IMR-90 (cell line): ENCODE measurements around the gene ZNF595. TPM values are rescaled to one million over a fixed set of nuclear protein-coding genes. Genes with fewer than 3 reads are reported as not detected.

Experiments
- ATAC-seq: fragments of 200-7000 bp; cut with Tn5 transposase; 2 replicates; pipeline ENCODE4 v1.9.1; 2020; ENCODE audit warnings: low read depth, mild to moderate bottlenecking, moderate library complexity
- BruUV-seq: library from RNA; stranded (reverse); fragments of 400-500 nt; replicated peaks from 2 replicates; lab custom pipeline; 2021; lab: Mats Ljungman, UMichigan
- CTCF ChIA-PET: fragments of 300-600 bp; formaldehyde crosslinking; extraction: SDS; loops from one replicate; lab custom pipeline; 2021; ENCODE audit warnings: antibody characterized with exemption; lab: Yijun Ruan, JAX
- POLR2A ChIA-PET: fragments of 300-600 bp; sonication (Branson Sonifier 250); formaldehyde crosslinking; loops from one replicate; lab custom pipeline; 2022; ENCODE audit warnings: antibody characterized with exemption; ENCODE audit not compliant: unreplicated experiment; lab: Charles Lee
- DNase-seq: peaks from one replicate; pipeline ENCODE4 v3.0.0; 2013
- H2AFZ ChIP-seq: replicated peaks from 2 replicates; pipeline ENCODE3; 2013; ENCODE audit warnings: low read length, mild to moderate bottlenecking; ENCODE audit not compliant: poor library complexity
- H2AK5ac ChIP-seq: 2 replicates; pipeline ENCODE4 v1.6.1; 2013; ENCODE audit warnings: low read depth, low read length, inconsistent platforms
- H2AK9ac ChIP-seq: replicated peaks from 2 replicates; pipeline ENCODE3; 2013; ENCODE audit warnings: mild to moderate bottlenecking, low read depth, low read length, moderate library complexity; ENCODE audit not compliant: poor library complexity
- H2BK120ac ChIP-seq: 2 replicates; pipeline ENCODE4 v1.6.1; 2013; ENCODE audit warnings: low read depth, low read length, inconsistent platforms
- H2BK15ac ChIP-seq: 3 replicates; pipeline ENCODE4 v1.6.1; 2013; ENCODE audit warnings: low read depth, low read length, inconsistent platforms
- H2BK20ac ChIP-seq: 2 replicates; pipeline ENCODE4 v1.6.1; 2013; ENCODE audit warnings: low read depth, mild to moderate bottlenecking, inconsistent platforms, low read length, moderate library complexity
- H2BK5ac ChIP-seq: 2 replicates; pipeline ENCODE4 v1.6.1; 2013; ENCODE audit warnings: mild to moderate bottlenecking, low read depth, low read length, inconsistent platforms; ENCODE audit not compliant: poor library complexity, severe bottlenecking
- H3K14ac ChIP-seq: replicated peaks from 2 replicates; pipeline ENCODE4 v1.6.1; 2013; ENCODE audit warnings: low read depth, low read length, inconsistent platforms
- H3K18ac ChIP-seq: 2 replicates; pipeline ENCODE4 v1.6.1; 2013; ENCODE audit warnings: low read depth, low read length, control low read depth
- H3K23ac ChIP-seq: 2 replicates; pipeline ENCODE4 v1.6.1; 2013; ENCODE audit warnings: low read depth, low read length, inconsistent platforms
- H3K27ac ChIP-seq: 2 replicates; pipeline ENCODE4 v1.5.1; 2013; ENCODE audit warnings: mild to moderate bottlenecking, control low read depth, low read length; ENCODE audit not compliant: insufficient read depth
- H3K27me3 ChIP-seq: 2 replicates; pipeline ENCODE4 v1.6.1; 2013; ENCODE audit warnings: low read length; ENCODE audit not compliant: control insufficient read depth, insufficient read depth
- H3K36me3 ChIP-seq: 2 replicates; pipeline ENCODE4 v1.6.1; 2013; ENCODE audit warnings: low read length, mixed read lengths; ENCODE audit not compliant: control insufficient read depth, insufficient read depth
- H3K4ac ChIP-seq: 2 replicates; pipeline ENCODE4 v1.6.1; 2013; ENCODE audit warnings: low read depth, low read length, inconsistent platforms
- H3K4me1 ChIP-seq: 2 replicates; pipeline ENCODE4 v1.6.1; 2013; ENCODE audit warnings: low read length, mixed read lengths; ENCODE audit not compliant: control insufficient read depth, insufficient read depth
- H3K4me2 ChIP-seq: 2 replicates; pipeline ENCODE4 v1.6.1; 2013; ENCODE audit warnings: low read depth, mild to moderate bottlenecking, control low read depth, low read length, moderate library complexity
- H3K4me3 ChIP-seq: 2 replicates; pipeline ENCODE4 v1.5.1; 2013; ENCODE audit warnings: low read depth, mild to moderate bottlenecking, control low read depth, low read length, moderate library complexity; ENCODE audit not compliant: insufficient read depth
- H3K56ac ChIP-seq: 2 replicates; pipeline ENCODE4 v1.6.1; 2013; ENCODE audit warnings: low read length, inconsistent platforms; ENCODE audit not compliant: insufficient read depth; ENCODE audit errors: extremely low read depth
- H3K79me1 ChIP-seq, 2 experiments: 2 replicates each; pipeline ENCODE4 v1.6.1; 2013; ENCODE audit warnings: low read length in 2 of 2, inconsistent platforms in 1 of 2, low read depth in 1 of 2
- H3K9ac ChIP-seq: 2 replicates; pipeline ENCODE4 v1.6.1; 2013; ENCODE audit warnings: low read depth, low read length, control low read depth
- H3K9me1 ChIP-seq: 2 replicates; pipeline ENCODE4 v1.6.1; 2013; ENCODE audit warnings: low read length, inconsistent platforms; ENCODE audit not compliant: insufficient read depth
- H3K9me3 ChIP-seq: 2 replicates; pipeline ENCODE4 v1.6.1; 2013; ENCODE audit warnings: low read length; ENCODE audit not compliant: control insufficient read depth, insufficient read depth
- H4K20me1 ChIP-seq: 2 replicates; pipeline ENCODE4 v1.6.1; 2013; ENCODE audit warnings: low read length, inconsistent platforms; ENCODE audit not compliant: insufficient read depth
- H4K5ac ChIP-seq: 2 replicates; pipeline ENCODE4 v1.6.1; 2013; ENCODE audit warnings: mild to moderate bottlenecking, low read depth, low read length, control low read depth
- H4K8ac ChIP-seq, 2 experiments: 2 replicates each; pipeline ENCODE4 v1.6.1; 2013; ENCODE audit warnings: low read depth in 2 of 2, low read length in 2 of 2, control low read depth in 1 of 2, inconsistent platforms in 1 of 2
- H4K91ac ChIP-seq: 2 replicates; pipeline ENCODE4 v1.6.1; 2013; ENCODE audit warnings: low read depth, low read length, inconsistent platforms; ENCODE audit not compliant: insufficient read depth
- BHLHE40 ChIP-seq: fragments of 150-350 bp; IDR thresholded peaks from 2 replicates; pipeline ENCODE4 v1.6.1; 2016; ENCODE audit warnings: mild to moderate bottlenecking, low read depth, low read length
- CHD1 ChIP-seq: IDR thresholded peaks from 2 replicates; pipeline ENCODE4 v1.6.1; 2012; ENCODE audit warnings: low read depth, low read length, improper control_type of control experiment
- FOS ChIP-seq: fragments of 150-350 bp; IDR thresholded peaks from 2 replicates; pipeline ENCODE4 v1.6.1; 2016; ENCODE audit warnings: low read depth, low read length
- MAFK ChIP-seq: IDR thresholded peaks from 2 replicates; pipeline ENCODE4 v1.6.1; 2012; ENCODE audit warnings: low read depth, low read length, improper control_type of control experiment
- MAZ ChIP-seq: IDR thresholded peaks from 2 replicates; pipeline ENCODE4 v1.6.1; 2012; ENCODE audit warnings: low read depth, mild to moderate bottlenecking, low read length, improper control_type of control experiment, moderate library complexity, borderline replicate concordance
- MXI1 ChIP-seq: IDR thresholded peaks from 2 replicates; pipeline ENCODE4 v1.6.1; 2012; ENCODE audit warnings: low read depth, mild to moderate bottlenecking, low read length, moderate library complexity, borderline replicate concordance
- NFE2L2 ChIP-seq: fragments of 150-350 bp; IDR thresholded peaks from 2 replicates; pipeline ENCODE4 v1.6.1; 2016; ENCODE audit warnings: low read depth, mild to moderate bottlenecking, low read length
- POLR2A ChIP-seq: IDR thresholded peaks from 2 replicates; pipeline ENCODE4 v1.6.1; 2012; ENCODE audit warnings: mild to moderate bottlenecking, low read depth, low read length
- RAD21 ChIP-seq: IDR thresholded peaks from 2 replicates; pipeline ENCODE4 v1.6.1; 2012; ENCODE audit warnings: low read length, improper control_type of control experiment
- RCOR1 ChIP-seq: IDR thresholded peaks from 2 replicates; pipeline ENCODE4 v1.6.1; 2012; ENCODE audit warnings: mild to moderate bottlenecking, low read length, improper control_type of control experiment; ENCODE audit not compliant: insufficient replicate concordance
- RFX5 ChIP-seq: IDR thresholded peaks from 2 replicates; pipeline ENCODE4 v1.8.0; 2012; ENCODE audit warnings: low read depth, mild to moderate bottlenecking, low read length, moderate library complexity
- SMC3 ChIP-seq: fragments of 150-350 bp; IDR thresholded peaks from 2 replicates; pipeline ENCODE4 v1.6.1; 2016; ENCODE audit warnings: low read depth, mild to moderate bottlenecking, antibody characterized with exemption, low read length, moderate library complexity
- WGBS, 2 experiments: methylation state at CpG; one replicate each; pipeline versions ENCODE4 v1.1.5 to v1.1.7; 2013; ENCODE audit warnings: missing lambda C conversion rate in 2 of 2; ENCODE audit not compliant: insufficient read length in 1 of 2; ENCODE audit errors: extremely low coverage in 2 of 2; 5-methylcytosine and 5-hydroxymethylcytosine counted together
- dilution Hi-C: fragments of 300-500 bp; cut with HindIII; formaldehyde crosslinking; loops from one replicate; pipeline ENCODE4 v1.14.3; 2018; ENCODE audit warnings: low sequenced_read_pairs; ENCODE audit not compliant: unreplicated experiment
- in situ Hi-C: fragments of 300-500 bp; cut with MboI; formaldehyde crosslinking; loops from 3 replicates; pipeline ENCODE4 v1.14.3; 2019; ENCODE audit warnings: low sequenced_read_pairs, inconsistent platforms, mixed read lengths
- intact Hi-C: fragments of 100-400 bp; cut with micrococcal nuclease; formaldehyde crosslinking; loops from 2 replicates; pipeline ENCODE4 v1.10.0; 2022
- polyA plus RNA-seq, 3 experiments: library from polyadenylated mRNA; depleted of rRNA; stranded (reverse); fragments of >200 nt; gene quantifications; 2 replicates each; pipeline ENCODE4 v1.2.3, GENCODE V29; 2012; ENCODE audit warnings: low replicate concordance in 1 of 3
- total RNA-seq: library from RNA; depleted of rRNA; stranded (reverse); fragments of >200 nt; gene quantifications from 2 replicates; pipeline ENCODE4 v1.2.3, GENCODE V29; 2012
- TF ChIP-seq, protein P1 (sequence below): fragments of 150-350 bp; IDR thresholded peaks from 2 replicates; pipeline ENCODE4 v1.6.1; 2016; ENCODE audit warnings: low read depth, mild to moderate bottlenecking, low read length, moderate library complexity, borderline replicate concordance
- TF ChIP-seq, protein P2 (sequence below): fragments of 150-350 bp; IDR thresholded peaks from 2 replicates; pipeline ENCODE4 v1.6.1; 2017; ENCODE audit warnings: mild to moderate bottlenecking, antibody characterized with exemption, low read length, low read depth
- TF ChIP-seq, protein P3 (sequence below): conservative IDR thresholded peaks from 2 replicates; pipeline ENCODE4 v1.5.1; 2012; ENCODE audit warnings: mild to moderate bottlenecking, low read depth, low read length, improper control_type of control experiment

ZNF595 gene
- total and polyA plus RNA-seq, 2 of the 4 experiments (the other 2 are of a cell fraction), result 1.9 to 6.8 TPM

DNA sequence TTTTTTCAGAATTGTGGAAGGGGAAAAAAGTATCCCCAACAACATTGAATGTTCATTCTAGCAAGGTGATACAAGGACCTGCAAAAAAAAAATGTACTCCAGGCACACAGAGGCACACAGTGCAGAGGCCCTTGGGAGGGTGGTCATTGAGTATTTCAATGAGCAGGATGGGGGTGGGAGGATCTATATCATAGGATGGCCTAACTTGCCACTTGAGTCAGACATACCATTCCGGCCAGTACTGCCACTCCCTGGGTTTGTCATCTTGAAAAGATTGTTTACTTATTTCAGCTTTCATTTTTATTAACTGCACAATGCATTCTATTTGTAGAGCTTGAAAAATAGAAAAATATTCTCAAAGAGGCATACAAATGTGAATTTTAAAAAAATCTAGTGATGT lies 18.7 kb downstream of the ZNF595 start:
- Histone ChIP-seq H3K18ac (no peak overlapping the region), H2AK9ac (no peak overlapping the region), H3K9me1 (no peaks in the 10 kb centered on the region), H3K4me1 (no peaks in the 10 kb centered on the region), H3K36me3 (peaks cover 18% of the 10 kb centered on the region), H3K4me2 (no peak overlapping the region), H2BK15ac (no peak overlapping the region), H3K79me1 (peaks cover 0 to 19% of the 10 kb centered on the region in 2 experiments; a peak in 3 of 4 replicates), H2AK5ac (no peak overlapping the region), H3K9ac (no peak overlapping the region), H3K4ac (no peak overlapping the region), H3K56ac (no peak overlapping the region), H3K4me3 (no peak overlapping the region), H3K23ac (no peak overlapping the region), H3K27me3 (no peaks in the 10 kb centered on the region), H2BK5ac (no peak overlapping the region), H2BK20ac (no peak overlapping the region), H4K20me1 (no peaks in the 10 kb centered on the region), H2BK120ac (no peak overlapping the region), H3K14ac (no peak overlapping the region), H4K8ac (no peak overlapping the region), H2AFZ (no peak overlapping the region), H4K91ac (no peak overlapping the region), H3K27ac (no peak overlapping the region), H3K9me3 (peaks cover 42% of the 10 kb centered on the region), H4K5ac (no peak overlapping the region)
- no peak for TF ChIP-seq POLR2A
- no peak for TF ChIP-seq CHD1
- TF ChIP-seq, protein P1, sequence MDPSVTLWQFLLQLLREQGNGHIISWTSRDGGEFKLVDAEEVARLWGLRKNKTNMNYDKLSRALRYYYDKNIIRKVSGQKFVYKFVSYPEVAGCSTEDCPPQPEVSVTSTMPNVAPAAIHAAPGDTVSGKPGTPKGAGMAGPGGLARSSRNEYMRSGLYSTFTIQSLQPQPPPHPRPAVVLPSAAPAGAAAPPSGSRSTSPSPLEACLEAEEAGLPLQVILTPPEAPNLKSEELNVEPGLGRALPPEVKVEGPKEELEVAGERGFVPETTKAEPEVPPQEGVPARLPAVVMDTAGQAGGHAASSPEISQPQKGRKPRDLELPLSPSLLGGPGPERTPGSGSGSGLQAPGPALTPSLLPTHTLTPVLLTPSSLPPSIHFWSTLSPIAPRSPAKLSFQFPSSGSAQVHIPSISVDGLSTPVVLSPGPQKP, result no peak
- TF ChIP-seq RFX5, result no peak
- TF ChIP-seq, protein P2, sequence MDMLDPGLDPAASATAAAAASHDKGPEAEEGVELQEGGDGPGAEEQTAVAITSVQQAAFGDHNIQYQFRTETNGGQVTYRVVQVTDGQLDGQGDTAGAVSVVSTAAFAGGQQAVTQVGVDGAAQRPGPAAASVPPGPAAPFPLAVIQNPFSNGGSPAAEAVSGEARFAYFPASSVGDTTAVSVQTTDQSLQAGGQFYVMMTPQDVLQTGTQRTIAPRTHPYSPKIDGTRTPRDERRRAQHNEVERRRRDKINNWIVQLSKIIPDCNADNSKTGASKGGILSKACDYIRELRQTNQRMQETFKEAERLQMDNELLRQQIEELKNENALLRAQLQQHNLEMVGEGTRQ, result no peak
- TF ChIP-seq, protein P3, sequence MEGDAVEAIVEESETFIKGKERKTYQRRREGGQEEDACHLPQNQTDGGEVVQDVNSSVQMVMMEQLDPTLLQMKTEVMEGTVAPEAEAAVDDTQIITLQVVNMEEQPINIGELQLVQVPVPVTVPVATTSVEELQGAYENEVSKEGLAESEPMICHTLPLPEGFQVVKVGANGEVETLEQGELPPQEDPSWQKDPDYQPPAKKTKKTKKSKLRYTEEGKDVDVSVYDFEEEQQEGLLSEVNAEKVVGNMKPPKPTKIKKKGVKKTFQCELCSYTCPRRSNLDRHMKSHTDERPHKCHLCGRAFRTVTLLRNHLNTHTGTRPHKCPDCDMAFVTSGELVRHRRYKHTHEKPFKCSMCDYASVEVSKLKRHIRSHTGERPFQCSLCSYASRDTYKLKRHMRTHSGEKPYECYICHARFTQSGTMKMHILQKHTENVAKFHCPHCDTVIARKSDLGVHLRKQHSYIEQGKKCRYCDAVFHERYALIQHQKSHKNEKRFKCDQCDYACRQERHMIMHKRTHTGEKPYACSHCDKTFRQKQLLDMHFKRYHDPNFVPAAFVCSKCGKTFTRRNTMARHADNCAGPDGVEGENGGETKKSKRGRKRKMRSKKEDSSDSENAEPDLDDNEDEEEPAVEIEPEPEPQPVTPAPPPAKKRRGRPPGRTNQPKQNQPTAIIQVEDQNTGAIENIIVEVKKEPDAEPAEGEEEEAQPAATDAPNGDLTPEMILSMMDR, result no peak
- no peak for TF ChIP-seq MAZ
- no peak for TF ChIP-seq RAD21
- no peak for TF ChIP-seq MXI1
- no peak for TF ChIP-seq SMC3
- no peak for TF ChIP-seq BHLHE40
- TF ChIP-seq RCOR1, result no peak
- no peak for TF ChIP-seq MAFK
- no peak for TF ChIP-seq NFE2L2
- no peak for TF ChIP-seq FOS
- no TSS peak for BruUV-seq
- ATAC-seq (no peak), DNase-seq (no peak)
- no CpG with 5 or more reads among the region's 1 CpG for WGBS, 2 experiments
- intact Hi-C loops, result no loop called here
- CTCF ChIA-PET, result no interaction called here
- in situ Hi-C loops, result no loop called here
- dilution Hi-C loops, result no loop called here
- POLR2A ChIA-PET, result no interaction called here
